GM12874 (cell line): ENCODE measurements around the gene CYRIA.

Experiments used
- TF ChIP-seq, protein P1 (sequence below): IDR thresholded peaks from 2 replicates; pipeline ENCODE4 v1.5.1; 2011; ENCODE audit warnings: low read depth, mild to moderate bottlenecking, control low read depth, low read length, moderate library complexity; ENCODE audit not compliant: insufficient read depth

The CYRIA gene

DNA sequence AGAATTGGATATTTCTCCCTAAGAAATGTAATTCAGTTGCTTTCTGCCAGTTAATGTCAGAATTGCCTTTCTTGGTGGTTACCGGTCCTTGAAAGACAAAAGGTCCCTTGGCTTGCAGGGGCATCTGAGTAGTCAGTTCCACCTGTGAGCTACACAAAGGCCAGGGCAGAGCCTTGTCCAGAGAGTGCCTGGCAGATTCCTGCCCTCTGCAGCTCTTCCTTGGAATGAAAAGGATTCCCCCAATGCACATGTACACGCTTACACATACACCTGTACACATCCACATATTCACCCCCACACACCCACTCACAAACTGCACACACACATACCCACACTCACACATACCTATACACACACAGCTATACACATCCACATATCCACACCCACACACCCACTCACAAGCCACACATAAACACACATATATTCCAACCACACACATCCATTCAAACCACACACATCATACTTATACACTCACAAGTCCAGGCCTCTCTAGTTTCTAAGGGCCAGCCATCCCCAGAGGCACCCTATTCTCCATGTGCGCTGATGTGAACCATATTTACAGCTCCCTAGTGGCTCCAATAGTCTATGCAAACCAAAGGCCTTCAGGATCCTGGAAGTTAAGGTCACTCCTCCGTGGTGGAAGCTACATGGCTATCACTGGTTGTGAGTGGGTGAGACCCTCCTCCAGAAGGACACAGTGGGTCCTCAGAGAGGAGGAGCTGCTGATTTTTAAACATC, 9.6 kb downstream of the CYRIA start:
- TF ChIP-seq, protein P1, sequence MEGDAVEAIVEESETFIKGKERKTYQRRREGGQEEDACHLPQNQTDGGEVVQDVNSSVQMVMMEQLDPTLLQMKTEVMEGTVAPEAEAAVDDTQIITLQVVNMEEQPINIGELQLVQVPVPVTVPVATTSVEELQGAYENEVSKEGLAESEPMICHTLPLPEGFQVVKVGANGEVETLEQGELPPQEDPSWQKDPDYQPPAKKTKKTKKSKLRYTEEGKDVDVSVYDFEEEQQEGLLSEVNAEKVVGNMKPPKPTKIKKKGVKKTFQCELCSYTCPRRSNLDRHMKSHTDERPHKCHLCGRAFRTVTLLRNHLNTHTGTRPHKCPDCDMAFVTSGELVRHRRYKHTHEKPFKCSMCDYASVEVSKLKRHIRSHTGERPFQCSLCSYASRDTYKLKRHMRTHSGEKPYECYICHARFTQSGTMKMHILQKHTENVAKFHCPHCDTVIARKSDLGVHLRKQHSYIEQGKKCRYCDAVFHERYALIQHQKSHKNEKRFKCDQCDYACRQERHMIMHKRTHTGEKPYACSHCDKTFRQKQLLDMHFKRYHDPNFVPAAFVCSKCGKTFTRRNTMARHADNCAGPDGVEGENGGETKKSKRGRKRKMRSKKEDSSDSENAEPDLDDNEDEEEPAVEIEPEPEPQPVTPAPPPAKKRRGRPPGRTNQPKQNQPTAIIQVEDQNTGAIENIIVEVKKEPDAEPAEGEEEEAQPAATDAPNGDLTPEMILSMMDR, result no peak

DNA sequence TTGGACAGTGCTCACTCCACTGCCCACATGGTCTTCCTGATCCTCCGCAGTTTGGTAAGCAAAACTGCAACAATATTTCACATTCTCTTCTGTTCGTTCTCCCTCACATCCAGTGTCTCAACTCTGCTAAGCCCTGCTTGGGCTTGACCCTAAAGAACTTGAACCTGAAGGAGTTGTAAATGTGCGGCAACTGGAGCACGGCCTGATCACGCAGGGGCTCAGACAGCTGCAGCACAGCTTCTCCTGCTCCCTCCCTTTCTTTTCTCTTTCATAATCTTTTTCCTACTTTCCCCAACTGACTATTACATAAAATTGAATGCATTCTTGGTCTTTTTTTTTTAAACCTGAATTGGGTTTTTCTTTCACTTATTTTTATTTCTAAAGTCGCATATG, 10.2 kb downstream of the CYRIA start:
- TF ChIP-seq, protein P1, result no peak

DNA sequence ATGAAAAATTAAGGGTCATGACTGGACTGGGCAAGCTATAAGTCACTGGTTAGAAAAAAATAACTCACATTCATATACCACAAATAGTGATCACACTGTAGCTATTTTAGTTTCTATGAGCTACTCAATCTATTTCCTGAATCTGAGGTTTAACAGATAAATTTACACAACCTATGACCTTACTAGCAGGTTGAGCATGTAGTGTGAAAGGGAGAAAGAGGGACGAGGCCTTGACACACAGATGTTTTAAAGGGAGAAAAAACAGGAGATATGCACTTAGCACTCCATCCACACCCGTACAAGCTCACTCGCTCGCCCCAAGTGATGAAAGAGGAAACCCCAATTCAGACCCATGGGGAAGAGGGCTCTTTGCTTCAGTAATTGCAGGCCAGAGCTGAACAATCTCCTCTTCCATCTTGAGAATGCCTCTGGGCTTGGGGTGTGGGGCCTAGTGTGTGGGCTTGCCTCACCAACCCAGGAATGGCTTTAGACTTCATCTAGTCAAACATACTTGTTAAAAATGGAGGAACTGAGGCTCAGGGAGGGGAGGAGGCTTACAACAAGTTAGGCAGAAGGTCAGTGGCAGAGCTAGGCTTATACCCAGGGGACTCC, 10.7 kb downstream of the CYRIA start:
- TF ChIP-seq, protein P1, result no peak

DNA sequence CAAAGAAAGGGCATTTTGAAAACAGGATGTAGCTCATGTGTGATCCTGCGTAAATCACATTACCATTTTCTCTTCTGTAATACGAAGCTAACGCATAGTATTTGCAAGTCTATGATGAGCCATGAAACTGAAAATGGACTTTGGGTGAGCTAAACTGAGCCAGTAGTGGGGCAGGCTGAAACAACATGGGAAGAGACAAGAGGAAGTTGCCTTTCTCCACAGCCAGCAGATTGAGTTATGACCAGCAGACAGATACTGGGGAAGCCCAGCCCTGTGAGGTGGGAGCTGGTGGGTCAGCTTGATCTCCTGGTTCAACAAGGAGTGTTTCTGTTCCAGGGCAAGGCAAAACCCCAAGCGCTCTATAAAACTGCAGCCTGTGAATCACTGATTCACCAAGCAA, 11.8 kb downstream of the CYRIA start:
- TF ChIP-seq, protein P1, result no peak

DNA sequence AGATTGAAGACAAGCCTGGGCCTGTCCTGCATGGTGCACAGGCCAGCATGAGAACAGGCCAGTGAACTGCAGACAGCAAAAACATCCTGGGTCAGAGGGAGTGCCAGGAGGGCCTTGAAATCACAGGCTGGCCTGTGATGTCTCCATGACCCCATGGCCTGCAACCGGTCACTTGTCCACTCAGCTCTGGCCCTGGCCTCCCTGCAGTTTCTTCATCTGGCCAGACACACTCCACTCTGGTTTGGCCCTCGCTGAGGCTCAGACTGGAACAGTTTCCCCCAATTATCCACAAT, 12.6 kb downstream of the CYRIA start:
- TF ChIP-seq, protein P1, result no peak

DNA sequence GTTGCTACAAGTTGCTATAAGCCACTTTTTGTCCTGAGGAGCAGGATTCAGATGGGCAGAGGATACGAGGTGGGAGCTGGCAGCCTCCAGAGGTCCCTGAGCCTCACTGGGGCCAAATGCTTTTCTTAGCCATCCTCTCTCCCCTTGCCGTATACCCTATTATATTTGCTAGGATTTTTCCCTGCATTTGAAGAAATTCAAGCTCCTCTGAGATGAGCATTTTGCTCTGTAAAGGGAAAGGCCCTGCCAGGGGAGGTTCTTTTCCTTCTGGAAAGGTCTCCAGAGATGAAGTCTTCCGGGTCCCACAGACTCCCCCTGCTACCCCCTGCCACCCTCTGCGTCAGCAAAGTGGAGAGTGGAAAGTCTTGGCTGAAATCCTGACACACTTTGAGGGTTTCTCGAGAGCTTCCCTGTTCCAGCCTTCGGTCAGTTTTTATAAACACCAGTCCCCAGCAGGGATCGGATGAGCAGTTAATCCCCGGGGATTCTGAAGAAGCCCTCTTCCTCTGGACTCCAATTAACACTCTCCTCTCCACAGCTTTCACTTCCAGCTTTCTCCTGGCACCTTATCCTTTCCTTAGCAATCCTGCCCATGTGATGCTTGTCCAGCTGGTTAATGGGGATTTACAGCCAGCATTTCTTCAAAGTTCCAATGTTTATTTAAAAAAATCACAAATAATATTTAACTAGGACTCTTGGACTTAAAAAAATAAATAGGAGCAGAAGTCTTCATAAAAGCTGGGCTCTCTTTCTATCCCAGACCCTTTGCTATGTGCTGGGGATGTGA, 13.1 kb downstream of the CYRIA start:
- TF ChIP-seq, protein P1, result no peak
